Loucy (cell line): ENCODE data around the gene GMPR2.

Experiments
- H2AFZ ChIP-seq: fragments of 200-600 bp; sonication (generic); 2 replicates; pipeline ENCODE4 v1.6.0; 2016; ENCODE audit warnings: antibody characterized with exemption, mild to moderate bottlenecking, low read length, moderate library complexity
- H3F3A ChIP-seq: fragments of 200-600 bp; 2 replicates; pipeline ENCODE4 v1.6.0; 2016; ENCODE audit warnings: antibody characterized with exemption, low read depth, mild to moderate bottlenecking
- H3K27me3 ChIP-seq: fragments of 200-600 bp; sonication (generic); 2 replicates; pipeline ENCODE4 v1.6.1; 2014; ENCODE audit warnings: low read length, mild to moderate bottlenecking; ENCODE audit not compliant: insufficient read depth, poor library complexity, severe bottlenecking
- H3K36me3 ChIP-seq: fragments of 200-600 bp; sonication (generic); 2 replicates; pipeline ENCODE4 v1.6.1; 2016; ENCODE audit warnings: low read length; ENCODE audit not compliant: insufficient read depth
- H3K4me1 ChIP-seq: fragments of 200-600 bp; sonication (generic); 2 replicates; pipeline ENCODE4 v1.5.1; 2014; ENCODE audit warnings: low read length, mild to moderate bottlenecking; ENCODE audit not compliant: insufficient read depth, poor library complexity, severe bottlenecking
- H3K4me2 ChIP-seq: fragments of 200-600 bp; sonication (generic); 2 replicates; pipeline ENCODE4 v1.6.0; 2014; ENCODE audit warnings: antibody characterized with exemption, low read length, low read depth, mild to moderate bottlenecking; ENCODE audit not compliant: poor library complexity, severe bottlenecking
- H3K4me3 ChIP-seq: fragments of 200-600 bp; sonication (generic); 2 replicates; pipeline ENCODE4 v1.5.1; 2014; ENCODE audit warnings: low read length, mild to moderate bottlenecking, mixed read lengths; ENCODE audit not compliant: poor library complexity, severe bottlenecking
- H3K79me2 ChIP-seq: fragments of 200-600 bp; sonication (generic); 2 replicates; pipeline ENCODE4 v1.6.1; 2014; ENCODE audit warnings: low read length; ENCODE audit not compliant: insufficient read depth
- H3K9ac ChIP-seq: fragments of 200-600 bp; sonication (generic); 2 replicates; pipeline ENCODE4 v1.6.0; 2014; ENCODE audit warnings: mild to moderate bottlenecking, low read depth, low read length, moderate library complexity; ENCODE audit not compliant: poor library complexity, severe bottlenecking
- H3K9me2 ChIP-seq: fragments of 200-600 bp; sonication (generic); replicated peaks from 2 replicates; pipeline ENCODE4 v1.6.1; 2016; ENCODE audit warnings: low read depth, low read length, mixed read lengths
- H3K9me3 ChIP-seq: fragments of 200-600 bp; sonication (generic); 2 replicates; pipeline ENCODE4 v1.6.1; 2014; ENCODE audit warnings: mild to moderate bottlenecking, antibody characterized with exemption, low read length, low read depth; ENCODE audit not compliant: insufficient read depth
- H4K20me1 ChIP-seq: fragments of 200-600 bp; sonication (generic); 2 replicates; pipeline ENCODE4 v1.6.0; 2014; ENCODE audit warnings: antibody characterized with exemption, low read length, mild to moderate bottlenecking; ENCODE audit not compliant: insufficient read depth, poor library complexity, severe bottlenecking
- EZH2phosphoT487 ChIP-seq: fragments of 200-600 bp; IDR thresholded peaks from 2 replicates; pipeline ENCODE4 v1.6.1; 2018; ENCODE audit warnings: antibody characterized with exemption, mild to moderate bottlenecking, moderate library complexity, borderline replicate concordance
- TF ChIP-seq, protein P1 (sequence below): fragments of 200-600 bp; sonication (generic); conservative IDR thresholded peaks from 2 replicates; pipeline ENCODE4 v1.5.1; 2014; ENCODE audit warnings: mild to moderate bottlenecking, antibody characterized with exemption, low read length

The GMPR2 gene

DNA sequence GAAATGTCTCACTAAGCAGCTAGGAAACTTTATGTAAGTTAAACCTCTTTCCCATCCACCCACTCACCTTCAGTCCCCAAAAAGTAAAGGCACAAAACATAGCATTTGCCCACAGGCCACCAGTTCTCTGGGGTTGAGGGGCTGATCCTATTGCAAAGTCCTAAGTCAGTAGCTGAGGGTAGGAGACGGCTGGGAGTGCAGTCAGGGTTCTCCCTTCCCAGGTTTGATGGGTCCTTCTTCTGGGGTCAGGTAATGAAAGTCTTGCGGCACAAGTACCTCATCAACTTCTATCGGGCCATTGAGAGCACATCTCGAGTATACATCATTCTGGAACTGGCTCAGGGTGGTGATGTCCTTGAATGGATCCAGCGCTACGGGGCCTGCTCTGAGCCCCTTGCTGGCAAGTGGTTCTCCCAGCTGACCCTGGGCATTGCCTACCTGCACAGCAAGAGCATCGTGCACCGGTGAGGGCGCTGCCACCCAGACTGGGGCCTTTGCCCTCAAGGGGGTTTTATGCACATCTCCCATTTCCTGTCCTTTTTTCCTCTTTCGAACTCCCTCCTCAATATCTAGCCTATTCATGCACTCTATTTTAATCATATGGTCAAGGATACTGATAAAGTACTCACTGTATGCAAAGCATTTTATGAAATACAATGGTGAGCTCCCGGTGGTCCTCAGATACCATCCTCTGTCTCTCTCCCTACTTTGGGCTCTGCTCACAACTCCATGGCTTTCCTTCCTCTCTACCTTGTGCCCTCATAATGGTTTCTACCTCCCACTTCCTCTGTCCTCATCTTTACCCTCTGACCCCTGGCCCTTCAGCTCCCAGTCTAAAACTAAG, 26.2 kb upstream of the GMPR2 start:
- H3K9ac ChIP-seq: no peak overlapping the region

DNA sequence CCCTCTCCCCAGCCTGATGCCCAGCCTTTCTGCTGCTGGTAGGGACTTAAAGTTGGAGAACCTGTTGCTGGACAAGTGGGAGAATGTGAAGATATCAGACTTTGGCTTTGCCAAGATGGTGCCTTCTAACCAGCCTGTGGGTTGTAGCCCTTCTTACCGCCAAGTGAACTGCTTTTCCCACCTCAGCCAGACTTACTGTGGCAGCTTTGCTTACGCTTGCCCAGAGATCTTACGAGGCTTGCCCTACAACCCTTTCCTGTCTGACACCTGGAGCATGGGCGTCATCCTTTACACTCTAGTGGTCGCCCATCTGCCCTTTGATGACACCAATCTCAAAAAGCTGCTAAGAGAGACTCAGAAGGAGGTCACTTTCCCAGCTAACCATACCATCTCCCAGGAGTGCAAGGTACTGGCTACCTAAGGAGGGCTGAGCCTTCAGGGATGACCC, 25.6 kb upstream of the GMPR2 start:
- H3K36me3 ChIP-seq: peaks cover 22% of the 10 kb centered on the region; the same call in 1 of the 2 replicates
- H3K9me3 ChIP-seq: no peaks in the 10 kb centered on the region
- no peaks in the 10 kb centered on the region for H3F3A ChIP-seq
- H3K9ac ChIP-seq: no peak overlapping the region
- H3K9me2 ChIP-seq: no peaks in the 10 kb centered on the region
- TF ChIP-seq EZH2phosphoT487: no peak
- TF ChIP-seq, protein P1, sequence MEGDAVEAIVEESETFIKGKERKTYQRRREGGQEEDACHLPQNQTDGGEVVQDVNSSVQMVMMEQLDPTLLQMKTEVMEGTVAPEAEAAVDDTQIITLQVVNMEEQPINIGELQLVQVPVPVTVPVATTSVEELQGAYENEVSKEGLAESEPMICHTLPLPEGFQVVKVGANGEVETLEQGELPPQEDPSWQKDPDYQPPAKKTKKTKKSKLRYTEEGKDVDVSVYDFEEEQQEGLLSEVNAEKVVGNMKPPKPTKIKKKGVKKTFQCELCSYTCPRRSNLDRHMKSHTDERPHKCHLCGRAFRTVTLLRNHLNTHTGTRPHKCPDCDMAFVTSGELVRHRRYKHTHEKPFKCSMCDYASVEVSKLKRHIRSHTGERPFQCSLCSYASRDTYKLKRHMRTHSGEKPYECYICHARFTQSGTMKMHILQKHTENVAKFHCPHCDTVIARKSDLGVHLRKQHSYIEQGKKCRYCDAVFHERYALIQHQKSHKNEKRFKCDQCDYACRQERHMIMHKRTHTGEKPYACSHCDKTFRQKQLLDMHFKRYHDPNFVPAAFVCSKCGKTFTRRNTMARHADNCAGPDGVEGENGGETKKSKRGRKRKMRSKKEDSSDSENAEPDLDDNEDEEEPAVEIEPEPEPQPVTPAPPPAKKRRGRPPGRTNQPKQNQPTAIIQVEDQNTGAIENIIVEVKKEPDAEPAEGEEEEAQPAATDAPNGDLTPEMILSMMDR: no peak
- H3K79me2 ChIP-seq: peaks cover 23% of the 10 kb centered on the region
- peaks cover 10% of the 10 kb centered on the region for H3K4me1 ChIP-seq
- H3K27me3 ChIP-seq: no peaks in the 10 kb centered on the region
- H2AFZ ChIP-seq: no peak overlapping the region
- H3K4me3 ChIP-seq: no peak overlapping the region
- H4K20me1 ChIP-seq: peaks cover 5% of the 10 kb centered on the region
- no peak overlapping the region for H3K4me2 ChIP-seq

More for the DNA sequence above, 26.2 kb upstream of the GMPR2 start:
- Histone ChIP-seq H4K20me1 (peaks cover 5% of the 10 kb centered on the region), H3K27me3 (no peaks in the 10 kb centered on the region), H3F3A (no peaks in the 10 kb centered on the region), H3K4me2 (no peak overlapping the region), H3K79me2 (peaks cover 17% of the 10 kb centered on the region), H3K9me2 (no peaks in the 10 kb centered on the region), H2AFZ (no peak overlapping the region), H3K4me3 (no peak overlapping the region), H3K36me3 (peaks cover 22% of the 10 kb centered on the region; the same call in 1 of the 2 replicates), H3K4me1 (peaks cover 3% of the 10 kb centered on the region), H3K9me3 (no peaks in the 10 kb centered on the region; the same call in 1 of the 2 replicates)
- TF ChIP-seq, protein P1: no peak

DNA sequence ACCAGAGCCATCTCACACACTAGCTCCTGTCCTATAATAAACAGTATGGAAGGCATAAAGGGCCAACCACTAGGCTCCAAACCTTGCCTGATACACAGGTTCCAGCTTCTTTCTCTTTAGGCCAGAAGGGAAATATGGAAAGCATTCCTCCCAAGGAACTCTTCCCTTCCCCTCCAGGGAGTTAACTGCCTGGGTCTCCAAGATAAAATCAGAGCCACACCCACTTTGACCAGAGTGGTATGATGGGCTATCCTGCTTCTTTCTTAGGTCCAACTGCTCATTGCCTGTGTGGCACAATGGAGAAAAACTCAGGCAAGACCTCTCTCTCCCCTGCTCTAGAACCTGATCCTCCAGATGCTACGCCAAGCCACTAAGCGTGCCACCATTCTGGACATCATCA, 25.1 kb upstream of the GMPR2 start:
- H3K36me3 ChIP-seq: peaks cover 22% of the 10 kb centered on the region; the same call in 1 of the 2 replicates

More for the DNA sequence above, 25.1 kb upstream of the GMPR2 start:
- Histone ChIP-seq H3F3A (no peaks in the 10 kb centered on the region), H3K27me3 (no peaks in the 10 kb centered on the region), H3K4me2 (no peak overlapping the region), H3K4me1 (peaks cover 12% of the 10 kb centered on the region), H3K9ac (no peak overlapping the region), H3K4me3 (no peak overlapping the region), H3K9me3 (no peaks in the 10 kb centered on the region), H3K9me2 (no peaks in the 10 kb centered on the region), H3K79me2 (peaks cover 28% of the 10 kb centered on the region), H2AFZ (no peak overlapping the region), H4K20me1 (peaks cover 5% of the 10 kb centered on the region)
- TF ChIP-seq, protein P1: no peak
- no peak for TF ChIP-seq EZH2phosphoT487
